T follicular helper cell (primary cell): Measurements from ENCODE around the gene IRF5.
"Not testable (repeated sequence)": the region's sequence is repeated elsewhere in the genome, so short reads cannot be mapped to it uniquely, and the experiment has no call there.

Experiments
- DNase-seq: peaks from one replicate; pipeline ENCODE4 v3.0.0-alpha.2; 2020; ENCODE audit warnings: low read depth

The IRF5 gene

GRCh38 chr7:128959296-128959695 lies 21.6 kb downstream of the IRF5 start:
- DNase-seq, result no peak

DNA sequence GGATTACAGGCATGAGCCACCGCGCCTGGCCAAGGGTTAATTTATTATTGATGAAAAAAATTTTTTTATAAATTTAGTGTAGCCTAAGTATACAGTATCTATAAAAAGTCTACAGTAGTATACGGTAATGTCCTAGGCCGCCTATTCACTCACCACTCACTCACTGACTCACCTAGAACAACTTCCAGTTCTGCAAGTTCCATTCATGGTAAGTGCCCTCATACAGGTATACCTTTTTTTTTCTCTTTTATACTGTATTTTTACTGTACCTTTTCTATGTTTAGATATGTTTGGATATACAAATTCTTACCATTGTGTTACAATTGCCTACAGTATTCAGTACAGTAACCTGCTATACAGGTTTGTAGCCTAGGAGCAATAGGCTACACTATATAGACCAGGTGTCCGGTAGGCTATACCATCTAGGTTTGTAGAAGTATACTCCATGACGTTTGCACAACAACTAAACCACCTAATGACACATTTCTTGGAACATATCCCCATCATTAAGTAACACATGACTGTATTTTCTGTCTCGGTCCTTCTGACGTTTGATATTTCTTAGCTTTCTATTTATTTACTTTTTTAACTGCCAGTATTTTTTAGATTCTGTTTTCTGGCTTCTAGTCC lies 23.4 kb downstream of the IRF5 start:
- no peak for DNase-seq

- no peak for DNase-seq
Observed at GRCh38 chr7:128962899-128963298, 25.2 kb downstream of the IRF5 start.

DNA sequence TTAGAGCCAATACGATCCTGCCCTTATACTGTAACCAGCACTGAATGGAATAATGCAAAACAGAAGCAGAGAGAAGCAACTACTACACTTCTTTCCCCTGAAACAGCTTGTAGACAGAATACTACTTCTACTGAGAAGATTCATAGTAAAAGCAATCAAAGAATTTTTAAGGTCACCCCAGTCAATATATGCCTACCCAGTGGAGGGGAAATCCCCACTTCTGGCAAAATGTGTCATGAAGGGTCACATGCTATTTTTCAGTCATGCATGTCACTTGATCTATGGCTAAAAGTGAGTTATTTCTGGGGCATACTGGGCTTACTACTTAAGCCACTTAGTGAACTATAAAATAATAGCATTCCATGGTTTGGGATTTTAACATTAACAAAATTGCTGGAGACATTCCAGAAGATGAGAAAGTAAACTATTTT lies 25.6 kb downstream of the IRF5 start:
- no peak for DNase-seq

- DNase-seq, result no peak
Observed at GRCh38 chr7:128968624-128969023, 30.9 kb downstream of the IRF5 start.

DNA sequence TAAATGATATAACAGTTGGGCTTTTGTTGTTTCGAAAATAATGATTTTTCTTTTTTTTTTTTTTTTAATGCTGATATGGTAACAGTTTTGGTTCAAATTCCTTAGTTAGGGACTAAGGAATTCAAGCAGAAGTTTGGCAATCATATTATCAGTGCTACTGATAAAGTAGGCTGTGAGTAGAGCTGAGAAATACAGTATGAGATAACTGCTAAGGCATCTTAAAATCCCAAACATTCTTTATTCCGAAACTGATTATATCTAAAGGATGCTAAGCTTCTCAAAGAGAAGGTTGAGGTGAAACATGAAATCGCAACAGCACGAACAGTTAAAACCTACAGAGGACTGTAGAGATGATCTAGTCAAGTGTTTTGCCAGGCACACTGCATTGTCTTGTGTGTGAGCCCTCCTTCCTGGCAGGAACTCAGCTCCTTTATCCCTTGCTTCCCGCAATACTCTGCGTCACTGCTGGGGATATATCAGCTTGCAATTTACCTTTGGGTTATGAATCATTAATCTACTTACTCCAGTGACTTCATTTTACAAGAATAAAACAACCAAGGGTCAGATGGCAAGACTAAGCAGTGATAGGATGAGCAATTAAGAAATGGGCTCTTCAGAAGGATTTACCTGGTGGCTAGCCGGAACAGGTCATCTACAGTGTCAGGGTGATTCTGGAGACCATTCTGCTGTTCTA lies 36.7 kb downstream of the IRF5 start:
- no peak for DNase-seq

DNA sequence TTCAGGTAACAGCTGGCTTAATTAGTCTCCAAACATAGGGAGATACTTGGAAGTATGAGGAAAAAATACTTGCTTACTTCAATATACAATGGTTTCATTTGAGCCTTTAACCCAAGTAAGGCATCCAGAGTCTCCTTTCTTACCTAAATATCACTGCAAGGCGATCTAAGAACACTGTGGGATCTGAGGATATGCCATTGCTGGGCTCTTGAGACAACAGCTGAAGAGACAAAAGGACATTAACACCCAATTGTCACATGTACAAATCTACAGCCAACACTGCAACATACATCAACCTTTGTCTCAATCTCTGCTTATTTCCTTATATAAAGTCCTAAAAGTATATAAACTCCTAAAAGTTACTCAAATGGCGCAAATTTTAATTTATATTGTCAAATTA lies 44.4 kb downstream of the IRF5 start:
- no peak for DNase-seq

DNA sequence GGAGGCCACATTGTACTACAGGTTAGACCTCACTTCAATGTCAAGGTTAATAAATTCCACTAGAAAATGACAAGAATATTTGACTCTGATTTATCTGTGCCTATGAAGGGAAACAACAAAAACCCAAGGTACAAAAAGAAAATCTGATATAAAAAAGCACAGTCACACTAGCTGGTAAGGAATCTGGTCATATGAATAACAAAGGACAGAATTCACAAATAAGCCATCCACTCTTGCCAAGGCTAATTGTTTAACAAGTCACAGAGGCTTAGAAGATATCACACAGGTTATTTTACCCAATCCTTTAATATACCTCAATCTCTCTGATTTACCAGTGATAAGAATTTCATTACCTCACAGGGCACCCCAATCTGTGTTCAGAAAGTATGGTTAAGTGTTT lies 47.9 kb downstream of the IRF5 start:
- DNase-seq, result no peak

DNA sequence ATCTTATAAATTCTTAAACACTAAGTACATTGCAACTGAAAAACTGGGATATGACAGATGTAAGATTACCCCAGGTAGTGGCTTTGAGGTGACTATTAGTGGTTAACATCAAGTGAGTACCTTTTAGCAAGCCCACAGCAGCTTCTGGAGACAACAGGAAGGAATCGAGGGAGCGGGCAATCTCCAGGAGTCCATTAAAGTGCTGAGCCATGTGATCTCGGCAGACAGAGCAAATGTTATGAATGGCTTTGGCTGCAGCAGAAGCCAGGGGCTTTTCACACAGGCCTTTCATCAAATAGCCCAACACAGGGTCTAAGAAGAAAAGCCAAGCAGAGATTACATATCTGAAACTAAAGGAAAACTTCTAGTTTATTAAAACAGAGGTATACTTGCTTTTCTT lies 48.9 kb downstream of the IRF5 start:
- no peak for DNase-seq

GRCh38 chr7:128988372-128988771 lies 50.6 kb downstream of the IRF5 start:
- DNase-seq, result no peak

DNA sequence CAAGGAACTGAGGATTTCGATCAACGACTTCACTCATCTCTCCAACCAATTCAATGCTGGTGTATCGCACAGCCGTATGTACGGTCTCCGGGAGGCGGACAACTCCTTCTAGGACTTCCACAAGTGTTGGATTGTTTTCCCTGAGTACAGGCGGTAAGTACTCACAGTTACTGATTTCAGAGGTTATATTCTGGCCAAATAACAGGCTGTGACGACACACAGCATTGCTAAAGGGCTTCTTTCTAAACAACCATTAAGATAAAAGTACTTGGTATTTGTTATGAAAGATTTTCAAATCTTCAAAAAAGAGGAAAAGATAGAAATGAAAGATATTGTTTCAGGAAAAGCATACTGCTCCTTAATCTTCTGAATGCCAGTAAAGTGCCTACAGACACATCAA lies 52.2 kb downstream of the IRF5 start:
- DNase-seq, result no peak

DNA sequence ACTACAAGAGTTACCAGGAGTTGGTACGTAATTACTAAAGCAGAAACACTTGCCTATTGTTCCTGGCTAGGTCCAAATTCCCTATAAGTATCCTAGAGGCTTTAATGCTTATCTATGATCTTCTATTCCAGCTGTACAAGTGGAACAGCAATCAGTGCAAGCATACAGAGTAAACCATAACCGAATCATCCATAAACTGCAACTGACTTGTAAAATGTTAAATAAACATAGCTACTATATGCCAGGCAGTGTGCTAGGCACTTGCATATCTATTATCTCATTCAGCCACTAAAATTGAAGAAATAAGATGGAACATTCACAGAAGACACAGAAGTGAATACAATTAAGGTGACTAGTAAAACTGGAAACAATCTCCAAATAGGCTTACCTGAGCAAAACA lies 55.7 kb downstream of the IRF5 start:
- DNase-seq, result no peak

DNA sequence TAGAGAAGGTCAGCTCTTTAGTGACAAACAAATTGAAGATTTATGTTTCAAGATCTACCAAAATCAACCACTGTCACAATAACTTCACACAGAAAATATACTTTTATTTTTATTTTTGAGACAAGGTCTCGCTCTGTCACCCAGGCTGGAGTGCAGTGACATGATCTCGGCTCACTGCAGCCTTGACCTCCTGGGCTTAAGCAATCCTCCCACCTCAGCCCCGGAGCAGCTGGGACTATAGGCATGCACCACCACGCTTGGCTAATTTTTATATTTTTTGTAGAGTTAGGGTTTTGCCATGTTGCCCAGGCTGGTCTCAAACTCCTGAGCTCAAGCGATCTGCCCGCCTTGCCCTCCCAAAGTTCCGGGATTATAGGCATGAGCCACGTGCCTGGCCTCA lies 56.8 kb downstream of the IRF5 start:
- not testable (repeated sequence) for DNase-seq

DNA sequence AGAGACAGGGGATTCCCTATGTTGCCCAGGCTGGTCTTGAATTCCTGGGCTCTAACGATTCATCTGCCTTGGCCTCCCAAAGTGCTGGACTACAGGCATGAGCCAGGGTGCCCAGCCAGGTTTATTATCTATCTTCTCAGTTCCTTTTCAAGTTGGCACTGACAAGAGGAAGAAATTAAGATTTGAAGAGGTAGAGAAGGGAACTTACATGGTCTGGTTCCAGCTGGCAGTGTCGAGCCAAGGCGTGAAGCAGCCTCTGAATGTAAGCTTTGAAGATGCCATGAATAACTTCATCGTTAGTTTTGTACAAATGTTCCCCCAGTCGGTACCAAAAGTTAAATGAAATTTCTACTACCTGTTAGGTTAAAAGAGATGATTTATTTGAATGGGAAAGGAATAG lies 59.5 kb downstream of the IRF5 start:
- no peak for DNase-seq
